Panc1 (cell line): ENCODE measurements around the gene MRPL39. TPM values are rescaled to one million over a fixed set of nuclear protein-coding genes. Genes with fewer than 3 reads are reported as not detected.

ENCODE experiments used
- ATAC-seq: fragments of 200-7000 bp; cut with Tn5 transposase; 2 replicates; pipeline ENCODE4 v1.9.1; 2020; ENCODE audit warnings: mild to moderate bottlenecking, moderate library complexity
- BruUV-seq: library from RNA; stranded (reverse); fragments of 400-500 nt; replicated peaks from 2 replicates; lab custom pipeline; 2021; lab: Mats Ljungman, UMichigan
- CTCF ChIA-PET: fragments of 300-600 bp; sonication (Branson Sonifier 250); formaldehyde crosslinking; loops from one replicate; lab custom pipeline; 2022; ENCODE audit warnings: antibody characterized with exemption; lab: Charles Lee
- POLR2A ChIA-PET: fragments of 300-600 bp; sonication (Branson Sonifier 250); formaldehyde crosslinking; loops from one replicate; lab custom pipeline; 2022; ENCODE audit warnings: antibody characterized with exemption; lab: Charles Lee
- DNase-seq: peaks from one replicate; pipeline ENCODE4 v3.0.0-alpha.2; 2010; ENCODE audit warnings: low read depth, low spot score
- H3K27ac ChIP-seq: 2 replicates; pipeline ENCODE4 v1.5.1; 2011; ENCODE audit warnings: mild to moderate bottlenecking, low read length, inconsistent platforms
- H3K27me3 ChIP-seq: fragments of 200-500 bp; sonication (Bioruptor generic); 2 replicates; pipeline ENCODE4 v1.6.0; 2014; ENCODE audit warnings: low read length, inconsistent platforms; ENCODE audit not compliant: control insufficient read depth, insufficient read depth
- H3K36me3 ChIP-seq: fragments of 200-500 bp; sonication (Bioruptor generic); 2 replicates; pipeline ENCODE4 v1.5.1; 2014; ENCODE audit warnings: inconsistent platforms, mild to moderate bottlenecking, low read length, moderate library complexity; ENCODE audit not compliant: control insufficient read depth, insufficient read depth
- H3K4me1 ChIP-seq: 2 replicates; pipeline ENCODE4 v1.5.1; 2011; ENCODE audit warnings: inconsistent platforms, mild to moderate bottlenecking, low read length, moderate library complexity; ENCODE audit not compliant: control insufficient read depth, insufficient read depth
- H3K4me3 ChIP-seq, 2 experiments: 2 replicates each; pipeline ENCODE4 v1.5.1; 2011 to 2012; ENCODE audit warnings: low read depth in 2 of 2, low read length in 2 of 2, mild to moderate bottlenecking in 2 of 2, inconsistent platforms in 1 of 2, moderate library complexity in 1 of 2
- H3K9me3 ChIP-seq: fragments of 200-500 bp; sonication (Bioruptor generic); 2 replicates; pipeline ENCODE4 v1.5.1; 2014; ENCODE audit warnings: low read depth, mild to moderate bottlenecking, inconsistent platforms, low read length, moderate library complexity; ENCODE audit not compliant: control insufficient read depth, insufficient read depth
- CTCF ChIP-seq: fragments of 450-650 bp; IDR thresholded peaks from 2 replicates; pipeline ENCODE4 v1.5.1; 2017; ENCODE audit warnings: mild to moderate bottlenecking
- POLR2AphosphoS5 ChIP-seq: IDR thresholded peaks from 2 replicates; pipeline ENCODE4 v1.6.1; 2012; ENCODE audit warnings: mild to moderate bottlenecking, low read depth, low read length, moderate library complexity
- REST ChIP-seq, 2 experiments: IDR thresholded peaks; 2 replicates each; pipeline ENCODE4 v1.6.1; 2011 to 2012; ENCODE audit warnings: low read depth in 2 of 2, control low read depth in 1 of 2, low read length in 1 of 2, mild to moderate bottlenecking in 1 of 2, moderate library complexity in 1 of 2; ENCODE audit not compliant: insufficient read depth in 1 of 2
- SIN3A ChIP-seq: IDR thresholded peaks from 2 replicates; pipeline ENCODE4 v1.6.1; 2012; ENCODE audit warnings: low read depth, mild to moderate bottlenecking, low read length, moderate library complexity, borderline replicate concordance; ENCODE audit not compliant: insufficient read depth
- TCF7L2 ChIP-seq: IDR thresholded peaks from 2 replicates; pipeline ENCODE4 v1.6.1; 2011; ENCODE audit warnings: mild to moderate bottlenecking, low read depth, low read length, inconsistent platforms
- in situ Hi-C: cut with HindIII; loops from 2 replicates; pipeline ENCODE4 v1.10.0; 2016; ENCODE audit warnings: low sequenced_read_pairs, low pct_unique_long_range_greater_than_20kb
- intact Hi-C: fragments of 100-400 bp; cut with micrococcal nuclease; formaldehyde crosslinking; loops from one replicate; pipeline ENCODE4 v1.10.0; 2022; ENCODE audit not compliant: unreplicated experiment
- total RNA-seq: library from RNA; stranded (reverse); gene quantifications from one replicate; pipeline ENCODE4 v1.2.1, GENCODE V29; 2021; ENCODE audit not compliant: unreplicated experiment

MRPL39 gene
- total RNA-seq, 1 experiment from 2014 or later: 24.7 TPM

GRCh38 chr21:25566645-25567044 lies 40.6 kb downstream of the MRPL39 start:
- TF ChIP-seq CTCF (no peak), POLR2AphosphoS5 (no peak), TCF7L2 (no peak), REST (IDR thresholded peaks at IDR 0.05; ENCODE audit: insufficient read depth in 1 of 2, low read depth in 2 of 2, low read length in 1 of 2) (no peak), SIN3A (no peak)
- Histone ChIP-seq H3K4me1 (0 out of 2 replicates have a peak, but pooled peaks cover 2% of the 10 kb centered on the region), H3K36me3 (no peaks in the 10 kb centered on the region), H3K4me3 (no peak overlapping the region), H3K9me3 (no peaks in the 10 kb centered on the region), H3K27me3 (no peaks in the 10 kb centered on the region), H3K27ac (no peak overlapping the region)
- ChIA-PET CTCF (no interaction called here), POLR2A (no interaction called here)
- DNase-seq (no peak), ATAC-seq (no peak)
- in situ Hi-C loops: no loop called here
- no TSS peak for BruUV-seq
- intact Hi-C loops: loop anchor here (10.0 kb wide), 1 partner anchor 142 kb away; no protein-coding TSS in a partner anchor

GRCh38 chr21:25565272-25566211 lies 41.7 kb downstream of the MRPL39 start:
- in situ Hi-C loops: no loop called here
- Histone ChIP-seq H3K36me3 (no peaks in the 10 kb centered on the region), H3K27ac (no peak overlapping the region), H3K4me3 (no peak overlapping the region), H3K9me3 (no peaks in the 10 kb centered on the region), H3K27me3 (no peaks in the 10 kb centered on the region), H3K4me1 (0 out of 2 replicates have a peak, but pooled peaks cover 2% of the 10 kb centered on the region)
- TF ChIP-seq SIN3A (no peak), TCF7L2 (no peak), POLR2AphosphoS5 (no peak), REST (IDR thresholded peaks at IDR 0.05; ENCODE audit: insufficient read depth in 1 of 2, low read depth in 2 of 2, low read length in 1 of 2) (no peak), CTCF (no peak)
- ChIA-PET POLR2A (no interaction called here), CTCF (no interaction called here)
- ATAC-seq (no peak), DNase-seq (no peak)
- no TSS peak for BruUV-seq
- intact Hi-C loops: loop anchor here (10.0 kb wide), 1 partner anchor 141 kb away; no protein-coding TSS in a partner anchor
